ENCODE data around the gene SAP30.

Gene SAP30

GRCh38 chr4:173382349-173382748, 11.6 kb downstream of the SAP30 start:
- H3K14ac ChIP-seq (ENCODE audit: low read length in 2 of 2): no peak overlapping the region
- no peak overlapping the region for H2AFZ ChIP-seq (ENCODE audit: low read depth, low read length)
- H3K27ac ChIP-seq (ENCODE audit: low read length, poor library complexity, severe bottlenecking): no peak overlapping the region
- H3K36me3 ChIP-seq (ENCODE audit: control insufficient read depth in 1 of 2, insufficient read depth in 2 of 2, low read depth in 1 of 2, low read length in 2 of 2): peaks cover 0 to 18% of the 10 kb centered on the region in 2 experiments
- no peaks in the 10 kb centered on the region for H3K9me3 ChIP-seq (ENCODE audit: control insufficient read depth, low read length)
- no peaks in the 10 kb centered on the region for H3K27me3 ChIP-seq (ENCODE audit: control insufficient read depth in 1 of 2, insufficient read depth in 1 of 2, low read length in 2 of 2)
- H3K23ac ChIP-seq (ENCODE audit: low read length in 2 of 2): no peak overlapping the region
- H4K91ac ChIP-seq (ENCODE audit: low read length): no peak overlapping the region
- no peak overlapping the region for H3K4me2 ChIP-seq (ENCODE audit: low read length, poor library complexity, severe bottlenecking)
- no peak overlapping the region for H3K4me3 ChIP-seq (ENCODE audit: insufficient read depth in 1 of 2, low read depth in 1 of 2, low read length in 2 of 2)
- no peak overlapping the region for H2AK5ac ChIP-seq (ENCODE audit: low read length, severe bottlenecking)
- H2BK120ac ChIP-seq (ENCODE audit: low read depth, low read length): no peak overlapping the region
- DNase-seq: no peak
- no peak overlapping the region for H3K4ac ChIP-seq (ENCODE audit: low read depth in 1 of 2, low read length in 2 of 2)
- H2BK5ac ChIP-seq (ENCODE audit: low read depth, low read length, poor library complexity, severe bottlenecking): no peak overlapping the region
- no peak overlapping the region for H3K9ac ChIP-seq (ENCODE audit: low read length)
- H4K8ac ChIP-seq (ENCODE audit: low read length): no peak overlapping the region
- 100% methylated on average over 1 of the region's 4 CpGs for WGBS
- H3K79me1 ChIP-seq (replicated peaks; ENCODE audit: low read length, poor library complexity, severe bottlenecking): peaks cover 4% of the 10 kb centered on the region
- H2BK15ac ChIP-seq (ENCODE audit: low read depth, poor library complexity, severe bottlenecking): no peak overlapping the region
- H3K18ac ChIP-seq (ENCODE audit: low read depth in 1 of 2, low read length in 2 of 2): no peak overlapping the region
- H3K4me1 ChIP-seq (ENCODE audit: control insufficient read depth, insufficient read depth, low read depth, low read length): no peaks in the 10 kb centered on the region
- H2BK12ac ChIP-seq (ENCODE audit: low read length in 2 of 2): no peak overlapping the region

GRCh38 chr4:173386751-173387150, 16.0 kb downstream of the SAP30 start:
- H2AK5ac ChIP-seq (ENCODE audit: low read length, severe bottlenecking): no peak overlapping the region
- H3K36me3 ChIP-seq (ENCODE audit: control insufficient read depth in 1 of 2, insufficient read depth in 2 of 2, low read depth in 1 of 2, low read length in 2 of 2): peaks cover 0 to 9% of the 10 kb centered on the region in 2 experiments
- H2AFZ ChIP-seq (ENCODE audit: low read depth, low read length): no peak overlapping the region
- no peak overlapping the region for H3K27ac ChIP-seq (ENCODE audit: low read length, poor library complexity, severe bottlenecking)
- no peak overlapping the region for H4K8ac ChIP-seq (ENCODE audit: low read length)
- H3K27me3 ChIP-seq (ENCODE audit: control insufficient read depth in 1 of 2, insufficient read depth in 1 of 2, low read length in 2 of 2): no peaks in the 10 kb centered on the region
- H3K18ac ChIP-seq (ENCODE audit: low read depth in 1 of 2, low read length in 2 of 2): no peak overlapping the region
- H3K79me1 ChIP-seq (replicated peaks; ENCODE audit: low read length, poor library complexity, severe bottlenecking): no peaks in the 10 kb centered on the region
- H4K91ac ChIP-seq (ENCODE audit: low read length): no peak overlapping the region
- no peak overlapping the region for H2BK12ac ChIP-seq (ENCODE audit: low read length in 2 of 2)
- H3K9ac ChIP-seq (ENCODE audit: low read length): no peak overlapping the region
- no peak overlapping the region for H3K4me2 ChIP-seq (ENCODE audit: low read length, poor library complexity, severe bottlenecking)
- H3K23ac ChIP-seq (ENCODE audit: low read length in 2 of 2): no peak overlapping the region
- H2BK120ac ChIP-seq (ENCODE audit: low read depth, low read length): no peak overlapping the region
- H3K4ac ChIP-seq (ENCODE audit: low read depth in 1 of 2, low read length in 2 of 2): no peak overlapping the region
- H3K14ac ChIP-seq (ENCODE audit: low read length in 2 of 2): no peak overlapping the region
- H2BK5ac ChIP-seq (ENCODE audit: low read depth, low read length, poor library complexity, severe bottlenecking): no peak overlapping the region
- no peak overlapping the region for H2BK15ac ChIP-seq (ENCODE audit: low read depth, poor library complexity, severe bottlenecking)
- no peaks in the 10 kb centered on the region for H3K9me3 ChIP-seq (ENCODE audit: control insufficient read depth, low read length)
- H3K4me1 ChIP-seq (ENCODE audit: control insufficient read depth, insufficient read depth, low read depth, low read length): no peaks in the 10 kb centered on the region
- DNase-seq: no peak
- no peak overlapping the region for H3K4me3 ChIP-seq (ENCODE audit: insufficient read depth in 1 of 2, low read depth in 1 of 2, low read length in 2 of 2)

- H3K9ac ChIP-seq (ENCODE audit: low read length): no peak overlapping the region
- no peak overlapping the region for H3K23ac ChIP-seq (ENCODE audit: low read length in 2 of 2)
- H3K4me1 ChIP-seq (ENCODE audit: control insufficient read depth, insufficient read depth, low read depth, low read length): no peaks in the 10 kb centered on the region
- H2BK15ac ChIP-seq (ENCODE audit: low read depth, poor library complexity, severe bottlenecking): no peak overlapping the region
- H2AK5ac ChIP-seq (ENCODE audit: low read length, severe bottlenecking): no peak overlapping the region
- no peak overlapping the region for H3K27ac ChIP-seq (ENCODE audit: low read length, poor library complexity, severe bottlenecking)
- WGBS: no CpG with 5 or more reads among the region's 1 CpG
- no peak overlapping the region for H2AFZ ChIP-seq (ENCODE audit: low read depth, low read length)
- H2BK5ac ChIP-seq (ENCODE audit: low read depth, low read length, poor library complexity, severe bottlenecking): no peak overlapping the region
- H3K14ac ChIP-seq (ENCODE audit: low read length in 2 of 2): no peak overlapping the region
- no peak overlapping the region for H4K91ac ChIP-seq (ENCODE audit: low read length)
- H3K79me1 ChIP-seq (replicated peaks; ENCODE audit: low read length, poor library complexity, severe bottlenecking): no peaks in the 10 kb centered on the region
- peaks cover 0 to 22% of the 10 kb centered on the region in 2 experiments for H3K36me3 ChIP-seq (ENCODE audit: control insufficient read depth in 1 of 2, insufficient read depth in 2 of 2, low read depth in 1 of 2, low read length in 2 of 2)
- peaks cover 4% of the 10 kb centered on the region for H3K9me3 ChIP-seq (ENCODE audit: control insufficient read depth, low read length)
- no peaks in the 10 kb centered on the region for H3K27me3 ChIP-seq (ENCODE audit: control insufficient read depth in 1 of 2, insufficient read depth in 1 of 2, low read length in 2 of 2)
- no peak overlapping the region for H2BK12ac ChIP-seq (ENCODE audit: low read length in 2 of 2)
- no peak overlapping the region for H4K8ac ChIP-seq (ENCODE audit: low read length)
- DNase-seq: no peak
- H3K4ac ChIP-seq (ENCODE audit: low read depth in 1 of 2, low read length in 2 of 2): no peak overlapping the region
- H3K4me2 ChIP-seq (ENCODE audit: low read length, poor library complexity, severe bottlenecking): no peak overlapping the region
- no peak overlapping the region for H3K18ac ChIP-seq (ENCODE audit: low read depth in 1 of 2, low read length in 2 of 2)
- H3K4me3 ChIP-seq (ENCODE audit: insufficient read depth in 1 of 2, low read depth in 1 of 2, low read length in 2 of 2): no peak overlapping the region
- no peak overlapping the region for H2BK120ac ChIP-seq (ENCODE audit: low read depth, low read length)
These were observed 20.9 kb downstream of the SAP30 start for GRCh38 chr4:173391701-173392100.

GRCh38 chr4:173397604-173398003, 26.9 kb downstream of the SAP30 start:
- Histone ChIP-seq H2BK12ac (ENCODE audit: low read length in 2 of 2) (no peak overlapping the region), H3K9ac (ENCODE audit: low read length) (no peak overlapping the region), H3K14ac (ENCODE audit: low read length in 2 of 2) (no peak overlapping the region), H2AK5ac (ENCODE audit: low read length, severe bottlenecking) (no peak overlapping the region), H3K23ac (ENCODE audit: low read length in 2 of 2) (no peak overlapping the region), H4K91ac (ENCODE audit: low read length) (no peak overlapping the region), H3K27ac (ENCODE audit: low read length, poor library complexity, severe bottlenecking) (no peak overlapping the region), H2AFZ (ENCODE audit: low read depth, low read length) (no peak overlapping the region), H3K4me3 (ENCODE audit: insufficient read depth in 1 of 2, low read depth in 1 of 2, low read length in 2 of 2) (no peak overlapping the region), H3K4ac (ENCODE audit: low read depth in 1 of 2, low read length in 2 of 2) (no peak overlapping the region), H3K4me1 (ENCODE audit: control insufficient read depth, insufficient read depth, low read depth, low read length) (peaks cover 2% of the 10 kb centered on the region), H3K9me3 (ENCODE audit: control insufficient read depth, low read length) (peaks cover 4% of the 10 kb centered on the region), H3K4me2 (ENCODE audit: low read length, poor library complexity, severe bottlenecking) (no peak overlapping the region), H2BK120ac (ENCODE audit: low read depth, low read length) (no peak overlapping the region), H3K79me1 (replicated peaks; ENCODE audit: low read length, poor library complexity, severe bottlenecking) (no peaks in the 10 kb centered on the region), H2BK15ac (ENCODE audit: low read depth, poor library complexity, severe bottlenecking) (no peak overlapping the region), H4K8ac (ENCODE audit: low read length) (no peak overlapping the region), H3K27me3 (ENCODE audit: control insufficient read depth in 1 of 2, insufficient read depth in 1 of 2, low read length in 2 of 2) (no peaks in the 10 kb centered on the region), H3K36me3 (ENCODE audit: control insufficient read depth in 1 of 2, insufficient read depth in 2 of 2, low read depth in 1 of 2, low read length in 2 of 2) (peaks cover 0 to 17% of the 10 kb centered on the region in 2 experiments), H2BK5ac (ENCODE audit: low read depth, low read length, poor library complexity, severe bottlenecking) (no peak overlapping the region), H3K18ac (ENCODE audit: low read depth in 1 of 2, low read length in 2 of 2) (no peak overlapping the region)
- no peak for DNase-seq
- WGBS: no CpG with 5 or more reads among the region's 1 CpG
